AG04449 (cell line): ENCODE data around the gene LRRC30.
A peak's percentile ranks its signal among the peaks of the same experiment; 100 is the strongest.

Source experiments
- CTCF ChIA-PET: fragments of 350-600 bp; formaldehyde crosslinking; extraction: SDS; loops from one replicate; lab custom pipeline; 2021; ENCODE audit warnings: antibody characterized with exemption; lab: Yijun Ruan, JAX
- POLR2A ChIA-PET: fragments of 400-600, 350-600 bp; formaldehyde crosslinking; extraction: SDS; loops from one replicate; lab custom pipeline; 2020; ENCODE audit warnings: antibody characterized with exemption, inconsistent platforms; lab: Yijun Ruan, JAX
- DNase-seq: peaks from one replicate; pipeline ENCODE4 v3.0.0-alpha.2; 2010; ENCODE audit warnings: low read depth, low spot score
- H3K4me3 ChIP-seq: 2 replicates; pipeline ENCODE4 v1.5.1; 2011; ENCODE audit warnings: low read depth, mild to moderate bottlenecking, control low read depth, low read length
- TF ChIP-seq, protein P1 (sequence below): IDR thresholded peaks from one replicate; pipeline ENCODE4 v1.5.1; 2011; ENCODE audit warnings: mild to moderate bottlenecking, moderate library complexity, low read length, control low read depth, inconsistent platforms; ENCODE audit not compliant: insufficient read depth; ENCODE audit errors: missing control alignments

LRRC30 gene

DNA sequence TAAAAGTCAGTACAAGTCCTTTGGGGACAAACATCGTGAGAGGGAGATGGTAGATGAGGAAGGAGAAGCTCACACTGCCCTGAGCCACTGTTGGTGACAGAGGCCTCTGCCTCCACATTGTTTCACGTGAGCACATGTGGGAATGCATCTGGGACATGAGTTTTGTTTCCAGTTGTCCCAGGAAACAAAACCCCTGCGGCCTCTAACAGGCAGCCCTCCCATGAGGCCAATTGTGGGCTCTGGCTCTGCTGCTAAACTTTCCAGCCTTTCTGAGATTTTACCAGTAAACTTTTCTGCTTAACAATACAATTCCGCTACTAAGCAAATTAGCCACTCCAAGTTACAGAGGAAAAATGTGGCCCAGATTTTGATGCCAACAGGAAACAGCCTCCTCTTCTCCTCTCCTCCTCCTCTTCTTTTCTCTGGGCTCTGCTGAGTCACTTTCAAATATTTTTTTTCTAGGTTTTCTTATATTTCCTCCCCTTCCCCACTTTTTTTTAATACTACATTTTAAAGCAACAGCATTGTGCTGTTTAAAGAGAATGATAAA is 23.4 kb upstream of the LRRC30 start:
- TF ChIP-seq, protein P1, sequence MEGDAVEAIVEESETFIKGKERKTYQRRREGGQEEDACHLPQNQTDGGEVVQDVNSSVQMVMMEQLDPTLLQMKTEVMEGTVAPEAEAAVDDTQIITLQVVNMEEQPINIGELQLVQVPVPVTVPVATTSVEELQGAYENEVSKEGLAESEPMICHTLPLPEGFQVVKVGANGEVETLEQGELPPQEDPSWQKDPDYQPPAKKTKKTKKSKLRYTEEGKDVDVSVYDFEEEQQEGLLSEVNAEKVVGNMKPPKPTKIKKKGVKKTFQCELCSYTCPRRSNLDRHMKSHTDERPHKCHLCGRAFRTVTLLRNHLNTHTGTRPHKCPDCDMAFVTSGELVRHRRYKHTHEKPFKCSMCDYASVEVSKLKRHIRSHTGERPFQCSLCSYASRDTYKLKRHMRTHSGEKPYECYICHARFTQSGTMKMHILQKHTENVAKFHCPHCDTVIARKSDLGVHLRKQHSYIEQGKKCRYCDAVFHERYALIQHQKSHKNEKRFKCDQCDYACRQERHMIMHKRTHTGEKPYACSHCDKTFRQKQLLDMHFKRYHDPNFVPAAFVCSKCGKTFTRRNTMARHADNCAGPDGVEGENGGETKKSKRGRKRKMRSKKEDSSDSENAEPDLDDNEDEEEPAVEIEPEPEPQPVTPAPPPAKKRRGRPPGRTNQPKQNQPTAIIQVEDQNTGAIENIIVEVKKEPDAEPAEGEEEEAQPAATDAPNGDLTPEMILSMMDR, result no peak
- CTCF ChIA-PET, result no interaction called here
- H3K4me3 ChIP-seq, result no peak overlapping the region
- DNase-seq, result no peak
- POLR2A ChIA-PET, result no interaction called here

DNA sequence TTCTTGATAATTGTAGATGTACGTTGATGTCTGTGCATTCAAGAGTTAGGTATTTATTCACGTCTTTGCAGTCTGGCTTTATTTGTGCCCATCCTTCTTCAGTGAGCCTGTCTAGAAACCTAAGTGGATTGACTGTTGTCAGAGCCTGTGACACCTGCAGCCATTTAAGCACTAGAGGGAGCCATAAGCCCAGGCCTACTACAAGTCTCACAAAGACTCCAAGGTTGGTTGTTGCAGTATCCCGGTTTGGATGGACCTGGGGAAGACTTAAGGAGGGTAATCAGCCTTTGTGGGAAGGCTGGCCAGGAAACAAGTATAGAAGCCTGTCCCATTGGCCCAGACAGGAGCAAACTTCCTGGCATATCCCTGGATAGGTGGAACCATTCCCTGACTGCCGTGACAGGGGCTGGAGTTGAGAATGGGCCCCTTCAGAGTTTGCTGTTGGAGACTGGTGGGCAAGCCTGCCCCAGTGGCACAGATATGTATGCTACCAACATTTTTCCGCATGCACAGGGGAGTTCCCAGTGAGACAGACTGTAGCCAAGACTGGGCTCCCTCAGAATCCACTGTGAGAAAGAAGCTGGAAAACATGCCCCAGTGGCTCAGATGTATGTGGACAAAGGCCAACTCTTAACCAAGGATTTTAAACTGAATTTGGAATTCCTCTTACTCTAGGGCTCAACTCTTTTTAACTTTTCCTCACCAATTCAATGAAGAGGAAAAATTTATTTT is 9.3 kb upstream of the LRRC30 start:
- POLR2A ChIA-PET, result no interaction called here
- DNase-seq, result peak; percentile 14
- H3K4me3 ChIP-seq, result no peak overlapping the region
- TF ChIP-seq, protein P1, result peak; percentile 84
- CTCF ChIA-PET, result interaction anchor here (0.6 to 4.0 kb wide), 7 partner anchors 14 to 1266 kb away, joined by 3 to 21 read pairs (median 4); no protein-coding TSS in a partner anchor

DNA sequence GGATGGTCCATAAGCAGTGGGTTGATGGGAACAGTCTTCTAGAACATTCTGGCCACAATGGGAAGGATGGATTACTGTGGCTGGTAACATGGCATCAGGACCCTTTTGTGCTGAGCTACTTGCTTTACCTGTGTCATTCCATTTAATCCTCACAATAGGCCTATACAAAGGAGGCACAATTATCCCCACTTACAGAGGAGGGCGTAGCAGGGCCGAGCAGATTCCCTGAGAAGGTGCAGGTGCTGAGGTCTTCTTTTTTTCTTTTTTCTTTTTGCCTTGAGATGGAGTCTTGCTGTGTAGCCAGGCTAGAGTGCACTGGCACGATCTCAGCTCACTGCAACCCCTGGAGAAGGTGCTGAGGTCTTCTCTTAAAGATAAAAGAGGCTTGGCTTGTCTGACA is 6.7 kb upstream of the LRRC30 start:
- TF ChIP-seq, protein P1, result no peak
- POLR2A ChIA-PET, result no interaction called here
- CTCF ChIA-PET, result interaction anchor here (0.9 to 1.4 kb wide), 2 partner anchors 9 to 11 kb away, joined by 3 to 4 read pairs; no protein-coding TSS in a partner anchor

DNA sequence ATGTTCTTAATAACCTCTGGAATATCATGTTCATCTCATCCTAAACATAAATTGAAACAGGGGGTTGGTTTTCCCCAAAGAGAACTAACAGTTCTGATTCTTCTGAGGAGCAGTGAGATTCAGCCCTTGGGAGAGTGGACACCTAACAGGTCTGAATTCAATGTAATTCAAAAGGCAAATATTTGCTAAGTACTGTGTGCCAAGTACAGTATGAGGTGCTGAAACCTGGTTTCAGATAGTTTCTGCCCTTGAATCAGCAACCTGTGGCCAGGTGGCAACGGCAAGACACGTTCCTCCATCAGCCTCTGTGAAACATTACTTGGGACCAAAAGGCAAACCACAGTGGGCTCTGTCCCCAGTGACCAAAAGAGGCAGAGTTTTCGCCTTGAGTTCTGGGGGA is 1.3 kb downstream of the LRRC30 start:
- DNase-seq, result no peak
- CTCF ChIA-PET, result no interaction called here
- TF ChIP-seq, protein P1, result no peak
- POLR2A ChIA-PET, result no interaction called here
- H3K4me3 ChIP-seq, result no peak overlapping the region

More for the DNA sequence above, 6.7 kb upstream of the LRRC30 start:
- DNase-seq, result no peak
- H3K4me3 ChIP-seq, result no peak overlapping the region

DNA sequence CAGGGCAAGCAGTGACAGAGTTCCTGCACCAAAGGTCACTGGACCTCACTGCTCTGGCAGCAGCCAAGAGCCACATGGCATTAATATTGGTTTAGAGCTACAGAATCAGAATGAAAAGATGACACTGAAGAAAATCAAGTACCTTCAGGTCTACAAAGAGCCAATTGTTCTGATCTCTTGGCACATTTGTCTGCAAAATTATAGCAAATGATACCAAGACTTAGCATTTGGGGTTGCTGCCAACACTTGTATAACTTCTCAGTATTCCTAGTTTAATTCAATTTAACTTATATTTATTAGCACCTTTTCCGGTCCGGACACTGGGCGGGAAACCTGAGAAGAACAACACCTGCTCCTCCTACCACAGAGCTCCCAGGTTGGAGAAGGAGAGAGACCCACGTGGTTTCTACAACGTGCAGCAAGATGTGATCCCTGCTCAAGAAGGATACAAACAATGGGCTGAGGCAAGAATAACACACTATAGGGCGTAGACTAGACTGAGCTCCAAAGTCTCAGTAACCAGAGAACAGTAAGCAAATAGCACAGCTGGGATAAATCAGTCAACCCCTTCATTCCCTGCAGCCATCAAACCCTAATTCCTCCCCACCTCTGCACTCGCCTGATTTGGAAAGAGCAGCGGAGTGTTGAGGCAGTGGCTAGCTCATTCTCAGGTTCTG is 2.4 kb downstream of the LRRC30 start:
- TF ChIP-seq, protein P1, result no peak
- DNase-seq, result no peak
- ChIA-PET CTCF (interaction anchor here (0.9 to 1.1 kb wide), 3 partner anchors 8 to 313 kb away, joined by 3 read pairs; no protein-coding TSS in a partner anchor), POLR2A (no interaction called here)
- H3K4me3 ChIP-seq, result no peak overlapping the region

DNA sequence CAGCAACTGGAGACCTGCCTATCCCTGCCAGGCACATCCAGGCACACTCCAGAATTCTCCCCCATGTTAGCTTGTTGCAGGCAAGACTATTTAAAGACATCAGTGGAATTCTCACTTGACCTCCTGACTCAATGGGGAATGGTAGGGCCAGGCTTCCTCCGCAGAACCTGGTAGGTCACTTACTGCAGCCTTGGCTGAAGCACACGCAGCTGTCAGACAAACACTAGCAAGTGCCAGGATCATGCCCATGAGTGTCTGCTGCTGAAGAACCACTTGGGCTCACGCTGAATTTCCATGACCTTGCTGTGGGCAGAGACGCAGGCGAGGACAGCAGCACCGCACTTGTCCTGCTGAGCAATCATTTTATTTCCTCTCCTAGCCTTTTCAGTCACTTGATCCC is 3.2 kb downstream of the LRRC30 start:
- POLR2A ChIA-PET, result no interaction called here
- no peak overlapping the region for H3K4me3 ChIP-seq
- DNase-seq, result no peak
- CTCF ChIA-PET, result interaction anchor here (0.9 to 1.6 kb wide), 3 partner anchors 10 to 57 kb away, joined by 3 to 4 read pairs (median 3); no protein-coding TSS in a partner anchor
- TF ChIP-seq, protein P1, result no peak
